C4-2B (cell line): Measurements from ENCODE around the gene RNF123.

Experiments
- CTCF ChIP-seq: fragments of 450-650 bp; conservative IDR thresholded peaks from 2 replicates; pipeline ENCODE4 v1.5.1; 2017; ENCODE audit warnings: mild to moderate bottlenecking
- ZFX ChIP-seq: fragments of 450-650 bp; IDR thresholded peaks from 2 replicates; pipeline ENCODE4 v1.6.1; 2017

- no peak for TF ChIP-seq CTCF
- no peak for TF ChIP-seq ZFX
Observed at GRCh38 chr3:49680493-49681231, 8.7 kb upstream of the RNF123 start.
